ENCODE measurements around the gene TNS3. TPM values are rescaled to one million over a fixed set of nuclear protein-coding genes. Genes with fewer than 3 reads are reported as not detected.

The TNS3 gene
- total and polyA plus RNA-seq, 10 donors = 17.7 to 247 (median 147) TPM

- no peaks in the 10 kb centered on the region for H3K27me3 ChIP-seq (replicated peaks in 1 of 7)
- WGBS, 5 donors = 61 to 74% (median 69%) methylated on average over 13 to 14 of the region's 14 CpGs
- intact Hi-C loops (cut with DNase I; ENCODE audit: low total_unique reads) = loop anchor here (10.0 kb wide), 1 partner anchor 120 kb away; no protein-coding TSS in a partner anchor
- TF ChIP-seq CTCF (IDR thresholded peaks at IDR 0.05 in 8 of 11, conservative IDR thresholded peaks at IDR 0.05 in 3 of 11) (no peak), POLR2A (IDR thresholded peaks at IDR 0.05) (no peak), POLR2AphosphoS5 (IDR thresholded peaks at IDR 0.05) (no peak)
- H3K4me1 ChIP-seq = peaks cover 24 to 68% (median 48%) of the 10 kb centered on the region in 6 donors
- H3K27ac ChIP-seq = peak overlapping the region; percentile 30 to 86 (median 78)
- no peaks in the 10 kb centered on the region for H3K9me3 ChIP-seq
- peaks cover 0 to 10% (median 0%) of the 10 kb centered on the region in 6 donors for H3K36me3 ChIP-seq
- no peak overlapping the region for H3K4me3 ChIP-seq
- DNase-seq = no peak
Measured at GRCh38 chr7:47454069-47454973, 127.6 kb downstream of the TNS3 start.

GRCh38 chr7:47453093-47454061, 128.5 kb downstream of the TNS3 start:
- Histone ChIP-seq H3K27ac (peak overlapping the region; percentile 30 to 86 (median 78)), H3K9me3 (no peaks in the 10 kb centered on the region), H3K4me3 (peak overlapping the region in 4 of 8 donors; percentile 10 to 38 (median 11)), H3K4me1 (peaks cover 16 to 62% (median 40%) of the 10 kb centered on the region in 6 donors), H3K36me3 (peaks cover 0 to 18% (median 0%) of the 10 kb centered on the region in 6 donors), H3K27me3 (replicated peaks in 1 of 7) (no peaks in the 10 kb centered on the region)
- intact Hi-C loops (cut with DNase I; ENCODE audit: low total_unique reads) = loop anchor here (10.0 kb wide), 1 partner anchor 121 kb away; no protein-coding TSS in a partner anchor
- no peak for DNase-seq
- TF ChIP-seq POLR2A (IDR thresholded peaks at IDR 0.05) (no peak), POLR2AphosphoS5 (IDR thresholded peaks at IDR 0.05) (peak; percentile 58 to 73 (median 60))
- 25 to 33% (median 31%) methylated on average over 22 to 23 of the region's 23 CpGs for WGBS, 5 donors

GRCh38 chr7:47452715-47453092, 129.2 kb downstream of the TNS3 start:
- no peak for DNase-seq
- peak overlapping the region in 4 of 8 donors; percentile 10 to 38 (median 11) for H3K4me3 ChIP-seq
- WGBS, 5 donors = 57 to 82% (median 71%) methylated on average over 10 to 11 of the region's 11 CpGs
- no peaks in the 10 kb centered on the region for H3K27me3 ChIP-seq (replicated peaks in 1 of 7)
- intact Hi-C loops (cut with DNase I; ENCODE audit: low total_unique reads) = loop anchor here (10.0 kb wide), 1 partner anchor 122 kb away; no protein-coding TSS in a partner anchor
- peaks cover 0 to 18% (median 0%) of the 10 kb centered on the region in 6 donors for H3K36me3 ChIP-seq
- H3K27ac ChIP-seq = peak overlapping the region; percentile 30 to 86 (median 78)
- no peaks in the 10 kb centered on the region for H3K9me3 ChIP-seq
- TF ChIP-seq CTCF (IDR thresholded peaks at IDR 0.05 in 8 of 11, conservative IDR thresholded peaks at IDR 0.05 in 3 of 11) (no peak), POLR2AphosphoS5 (IDR thresholded peaks at IDR 0.05) (no peak), POLR2A (IDR thresholded peaks at IDR 0.05) (no peak)
- H3K4me1 ChIP-seq = peaks cover 15 to 62% (median 34%) of the 10 kb centered on the region in 6 donors

GRCh38 chr7:47452295-47452694, 129.6 kb downstream of the TNS3 start:
- Histone ChIP-seq H3K27ac (peak overlapping the region in 7 of 8 donors; percentile 70 to 86 (median 79)), H3K27me3 (replicated peaks in 1 of 7) (no peaks in the 10 kb centered on the region), H3K9me3 (no peaks in the 10 kb centered on the region), H3K36me3 (peaks cover 0 to 18% (median 0%) of the 10 kb centered on the region in 6 donors), H3K4me1 (peaks cover 15 to 64% (median 35%) of the 10 kb centered on the region in 6 donors), H3K4me3 (peak overlapping the region in 3 of 8 donors; percentile 10 to 38 (median 10))
- 70 to 84% (median 74%) methylated on average over 3 of the region's 3 CpGs for WGBS, 5 donors
- DNase-seq = no peak
- TF ChIP-seq CTCF (IDR thresholded peaks at IDR 0.05 in 8 of 11, conservative IDR thresholded peaks at IDR 0.05 in 3 of 11) = no peak
- TF ChIP-seq POLR2A (IDR thresholded peaks at IDR 0.05) = no peak
- TF ChIP-seq POLR2AphosphoS5 (IDR thresholded peaks at IDR 0.05) = no peak
- intact Hi-C loops (cut with DNase I; ENCODE audit: low total_unique reads) = loop anchor here (10.0 kb wide), 1 partner anchor 123 kb away; no protein-coding TSS in a partner anchor

Measured in spleen (tissue), 11 donors.